H1 (cell line): ENCODE results near the gene RNF215.

ENCODE experiments used
- HDAC6 ChIP-seq: IDR thresholded peaks from one replicate; pipeline ENCODE4 v1.7.1; 2012; ENCODE audit warnings: low read depth, mild to moderate bottlenecking, inconsistent platforms, low read length, moderate library complexity
- POLR2A ChIP-seq, 2 experiments: IDR thresholded peaks; 1 replicate in 1 of 2; 2 replicates in 1 of 2; pipeline ENCODE4 v1.6.1; 2011; ENCODE audit warnings: low read depth in 2 of 2, low read length in 2 of 2, mild to moderate bottlenecking in 2 of 2; ENCODE audit errors: control extremely low read depth in 1 of 2
- RFX5 ChIP-seq: IDR thresholded peaks from 2 replicates; pipeline ENCODE4 v1.6.1; 2011; ENCODE audit warnings: low read depth, low read length, improper control_type of control experiment, borderline replicate concordance

GRCh38 chr22:30405731-30406130, 18.5 kb upstream of the RNF215 start:
- no peak for TF ChIP-seq HDAC6
- TF ChIP-seq RFX5 = no peak
- no peak for TF ChIP-seq POLR2A (IDR thresholded peaks at IDR 0.05; ENCODE audit: control extremely low read depth in 1 of 2, low read depth in 2 of 2, low read length in 2 of 2)
